IPS-20b (cell line): ENCODE results near the gene EIF1.
"Not testable (repeated sequence)": the region's sequence is repeated elsewhere in the genome, so short reads cannot be mapped to it uniquely, and the experiment has no call there.

Experiments used
- H3K27ac ChIP-seq: one replicate; pipeline ENCODE4 v1.5.1; 2013; ENCODE audit warnings: low read length
- H3K27me3 ChIP-seq: 2 replicates; pipeline ENCODE4 v1.6.1; 2013; ENCODE audit warnings: mild to moderate bottlenecking, low read length, inconsistent platforms; ENCODE audit not compliant: insufficient read depth
- H3K36me3 ChIP-seq: 2 replicates; pipeline ENCODE4 v1.6.1; 2013; ENCODE audit warnings: low read depth, mild to moderate bottlenecking, inconsistent platforms, low read length, moderate library complexity; ENCODE audit not compliant: insufficient read depth
- H3K4me1 ChIP-seq: 2 replicates; pipeline ENCODE4 v1.6.1; 2013; ENCODE audit warnings: mild to moderate bottlenecking, control low read depth, inconsistent platforms, low read length, moderate library complexity; ENCODE audit not compliant: insufficient read depth
- H3K4me3 ChIP-seq: 2 replicates; pipeline ENCODE4 v1.5.1; 2013; ENCODE audit warnings: mild to moderate bottlenecking, low read length, inconsistent platforms
- H3K9ac ChIP-seq: 2 replicates; pipeline ENCODE4 v1.6.1; 2013; ENCODE audit warnings: low read depth, mild to moderate bottlenecking, inconsistent platforms, low read length, moderate library complexity
- H3K9me3 ChIP-seq: 2 replicates; pipeline ENCODE4 v1.6.1; 2013; ENCODE audit warnings: mild to moderate bottlenecking, low read depth, low read length, inconsistent platforms; ENCODE audit not compliant: insufficient read depth

Gene EIF1

DNA sequence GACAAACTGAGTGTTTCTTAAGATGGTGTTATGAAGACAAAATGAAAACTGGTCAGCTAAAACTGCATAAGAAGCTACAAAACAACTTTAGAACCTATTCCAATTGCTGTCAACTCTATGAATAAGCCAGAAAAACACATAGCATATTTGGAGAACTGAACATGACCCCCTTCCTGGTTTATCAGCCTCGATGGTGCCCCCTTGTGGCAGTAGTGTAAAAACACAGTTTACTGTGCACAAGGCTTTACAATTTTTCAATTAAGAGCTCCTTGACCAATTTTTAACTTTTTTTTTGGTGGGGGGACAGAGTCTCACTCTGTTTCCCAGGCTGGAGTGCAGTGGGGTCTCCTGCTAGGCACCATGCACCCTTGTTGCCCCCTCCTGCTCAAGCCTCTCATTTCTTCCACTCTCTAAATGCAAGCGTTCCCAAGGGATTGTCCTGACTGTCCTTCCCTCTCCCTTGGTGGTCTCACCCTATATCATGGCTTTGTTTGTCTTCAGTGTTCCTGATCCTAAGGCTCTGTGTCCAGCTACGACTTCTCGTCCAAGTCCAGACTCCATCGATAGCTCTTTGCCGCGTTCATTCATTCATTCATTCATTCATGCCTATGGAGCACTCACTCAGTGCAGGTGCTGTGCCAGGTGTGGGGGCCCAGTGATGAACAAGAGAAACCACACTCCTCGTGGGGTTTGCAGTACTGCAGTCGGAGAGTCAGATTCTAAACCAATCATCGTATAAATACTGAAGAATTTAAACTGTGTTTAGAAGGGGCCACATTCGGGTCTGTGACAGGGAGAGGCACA, 7.5 kb downstream of the EIF1 start:
- peaks cover 27% of the 10 kb centered on the region for H3K36me3 ChIP-seq
- H3K4me3 ChIP-seq = no peak overlapping the region
- no peaks in the 10 kb centered on the region for H3K9me3 ChIP-seq
- H3K4me1 ChIP-seq = 0 out of 2 replicates have a peak, but pooled peaks cover under 1% of the 10 kb centered on the region
- H3K9ac ChIP-seq = no peak overlapping the region
- H3K27me3 ChIP-seq = no peaks in the 10 kb centered on the region
- H3K27ac ChIP-seq = no peak overlapping the region

DNA sequence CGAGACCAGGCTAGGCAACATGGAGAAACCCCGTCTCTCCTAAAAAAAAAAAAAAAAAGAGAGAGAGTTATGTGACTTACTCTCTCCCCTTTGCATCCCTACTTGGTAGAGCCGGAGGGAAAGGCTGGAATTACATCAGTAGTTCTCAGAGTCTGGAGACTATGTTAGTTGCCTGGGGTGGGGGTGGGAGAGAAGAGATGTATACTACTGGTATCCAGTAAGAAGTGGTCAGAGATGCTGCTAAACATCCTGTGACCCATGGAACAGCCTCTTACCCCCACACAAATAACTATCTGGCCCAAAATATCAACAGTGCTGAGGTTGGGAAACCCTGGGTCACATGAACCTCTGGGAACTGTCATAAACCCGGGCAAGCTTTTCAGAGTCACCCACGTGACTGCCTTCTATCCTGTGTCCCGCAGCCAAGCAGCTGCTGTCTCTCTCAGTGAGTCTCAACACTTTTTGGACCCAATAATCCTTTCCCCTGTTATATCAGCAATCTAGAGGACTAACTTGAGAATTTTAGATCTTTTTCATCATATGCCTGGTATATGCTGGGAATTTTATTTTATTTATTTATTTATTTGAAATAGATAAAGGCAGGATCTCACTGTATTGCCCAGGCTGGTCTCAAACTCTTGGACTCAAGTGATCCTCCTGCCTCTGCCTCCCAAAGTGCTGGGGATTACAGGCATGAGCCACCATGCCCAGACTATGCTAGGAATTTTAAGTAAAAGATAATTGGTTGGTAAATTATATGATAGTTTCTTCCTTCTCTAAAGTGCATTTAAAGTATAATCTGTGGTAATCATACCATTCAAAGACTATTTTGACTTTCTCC, 8.7 kb downstream of the EIF1 start:
- no peak overlapping the region for H3K27ac ChIP-seq
- no peaks in the 10 kb centered on the region for H3K9me3 ChIP-seq
- H3K9ac ChIP-seq = no peak overlapping the region
- no peaks in the 10 kb centered on the region for H3K4me1 ChIP-seq
- H3K36me3 ChIP-seq = peaks cover 15% of the 10 kb centered on the region
- peaks cover 6% of the 10 kb centered on the region; the same call in 1 of the 2 replicates for H3K27me3 ChIP-seq
- H3K4me3 ChIP-seq = no peak overlapping the region

DNA sequence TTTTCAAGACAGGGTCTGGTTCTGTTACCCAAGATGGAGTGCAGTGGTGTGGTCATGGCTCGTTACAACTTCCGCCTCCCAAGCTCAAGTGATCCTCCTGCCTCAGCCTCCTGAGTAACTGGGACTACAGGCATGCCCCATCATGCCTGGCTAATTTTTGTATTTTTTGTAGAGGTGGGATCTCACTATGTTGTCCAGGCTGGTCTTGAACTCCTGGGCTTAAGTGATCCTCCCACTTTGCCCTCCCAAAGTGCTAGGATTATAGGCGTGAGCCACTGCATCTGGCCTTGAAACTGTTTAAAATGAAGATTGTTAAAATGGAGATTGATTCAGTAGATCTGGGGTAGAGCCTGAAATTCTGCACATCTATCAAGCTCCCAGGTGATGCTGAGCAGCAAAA, 12.2 kb downstream of the EIF1 start:
- H3K9me3 ChIP-seq, H3K27ac ChIP-seq, H3K4me3 ChIP-seq, H3K9ac ChIP-seq, H3K36me3 ChIP-seq, H3K4me1 ChIP-seq: not testable (repeated sequence)
- H3K27me3 ChIP-seq = peaks cover 34% of the 10 kb centered on the region

DNA sequence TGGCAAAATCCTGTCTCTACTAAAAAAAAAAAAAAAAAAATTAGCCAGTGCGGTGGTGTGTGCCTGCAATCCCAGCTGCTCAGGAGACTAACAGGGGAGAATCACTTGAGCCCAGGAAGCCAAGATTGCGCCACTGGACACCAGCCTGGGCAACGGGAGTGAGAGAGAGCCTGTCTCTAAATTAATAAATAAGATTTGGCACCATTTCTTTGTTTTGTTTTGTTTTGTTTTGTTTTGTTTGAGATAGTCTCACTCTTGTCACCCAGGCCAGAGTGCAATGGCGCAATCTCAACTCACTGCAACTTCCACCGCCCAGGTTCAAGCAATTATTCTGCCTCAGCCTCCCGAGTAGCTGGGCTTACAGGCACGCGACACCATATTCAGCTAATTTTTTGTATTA, 14.0 kb downstream of the EIF1 start:
- H3K27me3 ChIP-seq = peaks cover 53% of the 10 kb centered on the region
- no peak overlapping the region for H3K27ac ChIP-seq
- H3K9ac ChIP-seq = no peak overlapping the region
- H3K9me3 ChIP-seq = no peaks in the 10 kb centered on the region
- H3K36me3 ChIP-seq = no peaks in the 10 kb centered on the region
- no peak overlapping the region for H3K4me3 ChIP-seq
- peaks cover 12% of the 10 kb centered on the region; the same call in 1 of the 2 replicates for H3K4me1 ChIP-seq

DNA sequence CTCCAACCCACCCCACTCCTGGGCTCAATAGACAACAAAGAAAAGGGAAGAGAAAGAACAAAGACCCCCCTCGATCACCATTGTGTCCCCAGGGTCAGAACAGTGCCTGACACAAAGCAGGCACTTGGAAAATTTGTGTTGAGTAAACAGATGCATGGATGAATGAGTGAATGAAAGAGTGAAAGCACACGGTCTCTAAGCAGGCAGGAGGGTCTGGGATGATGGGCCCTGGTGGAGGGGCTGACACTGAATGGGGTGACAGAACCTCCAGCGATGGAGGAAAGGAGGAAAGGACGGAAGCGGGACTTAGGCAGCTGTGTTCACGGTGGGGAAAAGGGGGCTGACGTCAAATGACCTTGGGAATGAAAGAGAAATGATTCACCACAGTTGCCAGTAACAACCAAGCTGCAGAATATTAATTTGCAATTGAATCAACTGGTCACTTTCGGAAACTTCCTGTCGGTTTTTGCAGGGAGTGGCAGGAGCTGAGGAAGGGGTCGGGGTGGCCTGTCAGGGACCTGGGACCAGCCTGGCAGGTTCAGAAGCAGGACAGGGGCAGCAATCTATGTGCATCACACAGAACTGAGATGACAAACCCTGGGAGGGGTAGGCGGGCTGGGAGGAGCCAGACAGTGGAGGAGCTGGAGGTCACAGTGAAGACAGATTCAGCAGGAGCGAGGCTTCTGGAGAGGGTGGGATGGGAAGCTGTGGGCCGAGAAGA, 16.7 kb downstream of the EIF1 start:
- Histone ChIP-seq H3K4me1 (peaks cover 12% of the 10 kb centered on the region; the same call in 1 of the 2 replicates), H3K27ac (no peak overlapping the region), H3K9me3 (no peaks in the 10 kb centered on the region), H3K9ac (no peak overlapping the region), H3K4me3 (peak overlapping the region; percentile 21; the same call in 1 of the 2 replicates), H3K27me3 (peaks cover 79% of the 10 kb centered on the region), H3K36me3 (no peaks in the 10 kb centered on the region)

DNA sequence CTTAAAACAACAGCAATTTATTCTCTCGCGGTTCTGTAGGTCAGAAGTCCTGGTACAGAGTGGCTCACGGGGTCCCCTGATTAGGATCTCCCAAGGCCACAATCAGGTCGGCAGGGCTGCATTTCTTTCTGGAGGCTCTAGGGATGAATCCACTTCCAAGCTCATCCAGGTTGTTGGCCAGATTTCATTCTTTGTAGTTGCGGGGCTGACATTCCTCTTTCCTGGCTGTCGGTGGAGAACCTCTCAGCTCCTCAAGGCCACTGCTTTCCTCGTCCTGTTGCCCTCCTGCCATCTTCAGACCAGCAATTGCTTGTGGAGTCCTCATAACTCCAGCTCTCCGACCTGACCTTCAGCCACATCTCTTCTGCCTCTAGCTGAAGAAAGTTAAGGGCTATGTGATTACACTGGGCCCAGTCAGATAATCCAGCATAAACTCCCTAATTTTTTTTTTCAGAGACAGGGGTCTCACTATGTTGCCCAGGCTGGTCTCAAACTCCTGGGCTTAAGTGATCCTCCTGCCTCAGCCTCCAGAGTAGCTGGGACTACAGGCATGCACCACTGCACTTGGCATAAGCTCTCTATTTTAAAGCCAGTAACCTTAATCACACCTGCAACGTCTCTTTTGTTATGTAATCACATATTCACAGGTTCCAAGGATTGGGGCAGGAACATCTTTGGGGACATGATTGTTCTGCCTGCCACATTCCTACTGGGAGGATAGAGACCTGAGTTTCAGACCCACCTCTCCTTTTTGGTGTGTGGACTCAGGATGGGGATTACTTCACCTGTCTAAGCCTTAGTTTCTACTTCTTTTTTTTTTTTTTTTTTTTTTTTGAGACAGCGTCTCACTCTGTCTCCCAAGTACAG, 19.4 kb downstream of the EIF1 start:
- H3K9ac ChIP-seq = no peak overlapping the region
- H3K27me3 ChIP-seq = peaks cover 95% of the 10 kb centered on the region
- H3K4me1 ChIP-seq = peaks cover 12% of the 10 kb centered on the region; the same call in 1 of the 2 replicates
- H3K4me3 ChIP-seq = no peak overlapping the region
- no peaks in the 10 kb centered on the region for H3K36me3 ChIP-seq
- no peak overlapping the region for H3K27ac ChIP-seq
- H3K9me3 ChIP-seq = no peaks in the 10 kb centered on the region

DNA sequence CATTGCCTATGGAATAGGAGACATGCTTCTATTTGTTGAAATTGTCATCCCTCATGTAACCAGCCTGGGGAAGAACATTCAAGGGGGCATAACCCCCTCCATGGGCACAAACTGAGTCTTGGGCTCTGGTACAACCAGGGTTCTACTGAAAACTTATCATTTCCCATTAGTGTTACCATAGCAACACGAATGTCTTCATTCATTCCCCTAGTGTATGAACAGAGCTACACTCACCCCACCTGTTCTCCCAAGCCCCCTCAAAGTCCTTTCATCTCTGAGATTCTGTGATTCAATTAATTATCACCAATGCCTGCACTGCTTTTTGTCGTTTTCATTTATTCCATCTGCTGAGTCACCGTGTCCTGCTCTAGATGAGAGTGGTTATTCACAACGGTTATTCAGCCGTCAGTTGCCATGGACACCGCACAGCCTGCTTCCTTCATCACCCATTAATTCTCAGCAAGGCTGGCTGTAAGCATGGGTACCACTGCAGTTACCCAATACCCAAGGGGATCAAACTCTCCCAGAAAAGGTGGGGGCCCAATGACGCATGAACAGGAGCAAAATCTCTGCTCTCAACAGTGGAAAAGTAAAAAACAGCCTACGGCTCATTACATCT, 21.9 kb downstream of the EIF1 start:
- no peaks in the 10 kb centered on the region for H3K9me3 ChIP-seq
- peaks cover 6% of the 10 kb centered on the region; the same call in 1 of the 2 replicates for H3K4me1 ChIP-seq
- no peaks in the 10 kb centered on the region for H3K36me3 ChIP-seq
- no peak overlapping the region for H3K4me3 ChIP-seq
- H3K27ac ChIP-seq = no peak overlapping the region
- H3K27me3 ChIP-seq = peaks cover 83% of the 10 kb centered on the region
- H3K9ac ChIP-seq = no peak overlapping the region

DNA sequence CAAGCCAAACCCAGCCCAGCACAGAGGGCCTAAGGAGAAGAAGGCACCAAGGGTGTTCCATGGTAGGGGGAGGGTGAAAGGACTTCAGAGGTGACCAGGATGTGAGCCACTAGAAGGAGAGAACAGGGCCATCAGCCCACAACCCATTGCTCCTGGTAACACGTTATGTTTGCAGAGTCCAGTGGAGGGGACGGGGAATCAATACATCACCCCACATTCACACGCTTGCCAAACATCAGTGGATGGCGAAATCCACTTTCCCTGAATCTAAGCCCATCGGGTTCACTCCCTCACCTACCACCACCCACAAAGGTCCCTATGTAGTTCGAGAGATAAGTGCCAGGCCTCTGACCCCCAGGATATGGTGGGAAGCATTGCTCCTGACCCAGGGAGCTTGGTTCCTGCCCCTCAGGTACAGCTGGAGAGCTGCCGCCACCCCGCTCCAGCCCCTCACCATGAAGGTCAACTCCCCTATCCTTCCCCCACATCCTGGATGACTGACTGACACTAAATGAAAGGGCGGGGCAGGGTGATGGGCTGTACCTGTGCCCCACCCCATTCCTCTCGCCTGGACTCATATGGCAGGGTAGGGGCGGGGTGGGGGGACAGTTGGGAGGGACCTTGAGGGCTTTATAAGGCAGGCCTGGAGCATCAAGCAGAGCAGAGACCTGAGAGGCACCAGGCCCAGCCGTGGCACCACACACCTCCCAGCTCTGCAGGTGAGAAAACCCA, 23.1 kb downstream of the EIF1 start, which contains the start of gene GAST:
TSS of gene GAST (plus strand) at position 663 of the 732 bp plus-strand sequence. CDS start 3,106 bp downstream, outside the sequence.
- H3K27ac ChIP-seq = no peak within 1 kb of the TSS
- no peak within 1 kb of the TSS for H3K4me3 ChIP-seq
- H3K9ac ChIP-seq = no peak within 1 kb of the TSS
- H3K36me3 ChIP-seq = no peaks in the 10 kb centered on the region
- H3K4me1 ChIP-seq = no peaks in the 10 kb centered on the region
- H3K27me3 ChIP-seq = peaks cover 74% of the 10 kb centered on the region
- no peaks in the 10 kb centered on the region for H3K9me3 ChIP-seq

DNA sequence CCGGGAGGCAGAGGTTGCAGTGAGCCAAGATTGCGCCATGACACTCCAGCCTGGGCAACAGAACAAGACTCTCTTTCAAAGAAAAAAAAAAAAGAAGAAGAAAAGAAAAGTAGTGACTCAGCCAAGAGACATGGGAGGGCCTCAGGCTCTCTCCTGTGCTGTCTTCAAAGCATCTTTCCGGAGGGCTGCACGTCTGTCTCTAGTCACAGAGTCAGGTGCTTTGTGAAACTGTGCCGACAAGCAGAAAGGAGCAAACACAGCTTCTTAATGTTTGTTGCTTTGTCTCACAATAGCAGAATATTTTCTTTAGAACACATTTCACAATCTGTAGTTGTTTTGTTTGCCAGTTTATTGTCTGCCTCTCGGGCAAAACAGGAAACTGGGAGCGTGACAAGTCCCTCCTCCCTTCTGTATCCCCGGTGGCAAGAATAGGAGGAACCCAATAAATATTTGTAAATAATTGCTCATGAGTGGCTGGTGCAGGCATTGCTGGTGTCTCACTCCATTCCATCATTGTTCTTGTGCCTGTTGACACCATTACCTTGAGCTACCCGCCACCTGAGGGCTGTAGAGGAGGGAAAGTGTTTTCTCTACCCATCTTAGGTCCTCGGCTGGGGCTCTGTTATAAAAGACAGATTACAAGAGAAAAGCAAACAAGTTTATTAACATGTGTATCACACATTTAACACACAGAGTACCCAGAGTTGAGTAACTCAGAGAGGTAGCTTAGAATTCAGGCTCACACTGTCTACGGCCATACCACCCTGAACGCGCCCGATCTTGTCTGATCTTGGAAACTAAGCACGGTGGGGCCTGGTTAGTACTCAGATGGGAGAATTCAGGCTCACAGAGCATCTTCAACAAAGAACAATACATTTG, 29.0 kb downstream of the EIF1 start:
- no peak overlapping the region for H3K9ac ChIP-seq
- no peak overlapping the region for H3K4me3 ChIP-seq

More for the DNA sequence above, 29.0 kb downstream of the EIF1 start:
- Histone ChIP-seq H3K9me3 (no peaks in the 10 kb centered on the region), H3K4me1 (no peaks in the 10 kb centered on the region), H3K27me3 (peaks cover 21% of the 10 kb centered on the region; the same call in 1 of the 2 replicates), H3K36me3 (no peaks in the 10 kb centered on the region), H3K27ac (no peak overlapping the region)
